ENCODE data around the gene CCDC136.

Gene CCDC136

GRCh38 chr7:128777156-128778123 is 14.3 kb upstream of the CCDC136 start:
- DNase-seq (ENCODE audit: low spot score): no peak

DNA sequence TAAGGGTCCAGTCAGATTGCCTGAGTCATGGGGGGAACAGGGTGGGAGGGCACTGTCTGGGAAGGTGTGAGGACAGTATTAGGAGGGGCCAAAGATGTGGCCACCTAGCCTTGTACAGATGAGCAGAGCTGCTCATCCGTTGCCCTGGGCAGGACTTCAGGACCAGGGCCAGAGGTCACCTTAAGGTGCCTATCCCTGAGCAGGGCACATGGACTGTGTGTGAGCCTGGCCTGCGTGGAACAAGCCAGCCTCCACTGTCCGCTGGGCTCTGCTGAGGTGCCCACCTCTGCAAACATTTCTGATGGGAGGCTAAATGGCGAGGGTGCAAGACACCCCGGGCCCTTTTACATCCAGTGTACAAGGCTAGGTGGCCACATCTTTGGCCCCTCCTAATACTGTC is 12.8 kb upstream of the CCDC136 start:
- no peak for DNase-seq (ENCODE audit: low spot score)

GRCh38 chr7:128781126-128781525 is 10.6 kb upstream of the CCDC136 start:
- peak; percentile 89 for DNase-seq (ENCODE audit: low spot score)

DNA sequence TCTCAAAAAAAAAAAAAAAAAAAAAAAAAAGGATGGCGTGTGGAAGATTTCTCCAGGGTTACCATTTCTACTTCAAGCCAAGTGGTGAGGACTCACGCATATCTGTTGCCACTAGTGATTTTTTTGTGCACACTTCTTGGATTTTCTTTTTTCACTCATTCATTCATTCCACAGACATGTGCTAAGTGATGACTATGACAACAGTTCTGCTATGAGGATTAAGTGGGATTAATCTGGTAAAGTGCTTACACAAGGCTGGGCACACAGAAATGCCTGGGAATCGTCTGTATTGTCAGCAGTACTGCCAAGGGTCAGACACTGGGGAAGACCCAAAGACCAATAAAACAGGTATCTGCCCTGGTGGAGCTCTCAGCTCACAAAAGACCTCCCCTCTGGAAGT is 9.9 kb upstream of the CCDC136 start:
- DNase-seq (ENCODE audit: low spot score): peak; percentile 40

DNA sequence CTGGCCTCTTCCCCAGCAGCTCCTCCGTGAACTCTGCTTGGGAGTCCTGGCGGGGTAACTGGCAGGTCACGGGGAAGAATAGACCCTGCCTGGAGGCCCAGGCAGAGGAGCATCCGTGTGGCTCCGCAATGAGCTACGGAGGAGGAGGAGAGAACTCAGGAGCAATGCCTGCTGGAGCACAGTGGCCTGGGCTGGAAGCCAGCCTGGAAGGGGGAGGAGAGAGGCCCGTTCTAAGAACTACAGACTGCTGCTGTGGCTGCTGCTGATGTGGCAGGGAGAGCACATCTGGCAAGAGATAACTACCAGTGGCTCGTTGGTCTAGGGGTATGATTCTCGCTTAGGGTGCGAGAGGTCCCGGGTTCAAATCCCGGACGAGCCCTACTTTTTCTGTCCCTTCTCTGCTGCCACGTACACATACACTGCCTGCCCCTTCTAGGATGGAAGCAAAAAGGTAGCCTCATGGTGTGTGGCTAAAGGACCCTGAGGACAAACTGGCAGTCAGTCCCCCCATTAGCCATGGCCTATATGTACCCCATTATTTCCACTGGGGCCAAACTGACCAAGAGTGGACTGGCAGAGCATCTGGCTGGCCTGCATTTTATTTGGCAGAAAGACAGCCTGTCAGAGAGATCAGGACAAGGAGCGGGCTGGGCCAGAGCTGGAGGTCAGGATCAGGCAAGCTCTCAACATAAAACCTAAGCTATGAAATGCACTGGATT is 8.5 kb upstream of the CCDC136 start:
- DNase-seq (ENCODE audit: low spot score): peak; percentile 83

DNA sequence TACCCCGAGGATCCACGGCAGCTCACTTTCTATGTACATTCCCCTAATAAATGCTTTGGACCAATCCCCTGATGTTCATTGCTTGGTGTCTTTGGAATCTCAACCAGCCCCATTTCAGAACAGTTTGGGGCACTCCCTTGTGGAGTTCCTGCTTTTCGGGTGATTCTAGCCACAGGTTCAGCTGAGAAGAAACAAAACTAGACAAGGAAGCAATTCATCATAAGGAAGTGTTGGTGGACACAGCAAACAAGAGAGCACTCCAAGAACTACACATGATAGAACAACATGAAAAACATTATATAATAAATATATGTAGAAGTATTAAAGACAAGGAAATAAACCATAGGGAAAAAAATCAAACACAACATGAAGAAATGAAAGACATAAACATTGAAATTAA is 6.0 kb upstream of the CCDC136 start:
- no peak for DNase-seq (ENCODE audit: low spot score)

DNA sequence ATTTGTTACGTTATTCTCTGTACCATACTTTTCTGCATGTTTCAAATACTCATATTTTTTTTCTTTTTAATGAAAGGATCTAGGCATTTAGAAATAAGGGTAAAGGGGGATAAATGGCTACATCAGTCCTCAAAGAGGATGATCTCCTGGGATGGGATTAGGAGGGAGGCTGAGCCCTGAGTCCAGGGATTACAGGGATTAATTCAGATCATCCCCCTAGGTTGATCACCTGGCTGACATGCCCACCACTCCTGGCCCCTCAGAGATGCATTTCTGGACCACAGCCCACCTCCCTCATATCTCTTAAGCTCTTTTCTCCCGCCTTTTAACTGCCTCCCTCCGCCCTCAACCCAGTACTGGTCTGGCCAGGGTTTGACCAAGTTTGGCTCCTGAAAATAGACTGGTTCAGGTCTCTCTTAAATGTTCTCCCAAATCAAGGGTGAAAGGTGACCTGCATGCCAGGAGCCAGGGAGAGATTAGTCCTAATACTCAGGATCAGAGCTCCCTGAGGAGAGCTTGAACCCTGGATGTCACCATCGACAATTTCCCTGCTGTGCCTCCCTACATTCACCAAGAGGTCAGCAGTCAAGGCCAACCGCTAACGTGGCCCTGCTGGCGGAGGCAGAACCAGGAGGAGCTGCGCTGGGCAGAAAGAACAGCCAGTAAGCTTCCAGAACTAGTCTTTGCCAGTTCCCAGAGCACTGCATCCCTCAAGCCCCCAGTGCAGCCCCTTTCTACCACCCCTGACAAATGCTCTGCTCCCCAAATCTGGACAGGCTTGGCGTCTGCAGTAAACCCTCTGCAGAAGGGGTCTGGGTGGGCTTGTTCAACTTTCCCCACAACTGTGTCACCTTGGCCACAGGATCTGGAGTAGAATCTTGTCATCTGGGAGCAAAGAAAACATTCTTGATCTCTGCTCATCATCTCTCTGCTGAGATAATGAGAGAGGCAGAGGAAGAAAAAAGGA is 3.0 kb upstream of the CCDC136 start:
- DNase-seq (ENCODE audit: low spot score): no peak

DNA sequence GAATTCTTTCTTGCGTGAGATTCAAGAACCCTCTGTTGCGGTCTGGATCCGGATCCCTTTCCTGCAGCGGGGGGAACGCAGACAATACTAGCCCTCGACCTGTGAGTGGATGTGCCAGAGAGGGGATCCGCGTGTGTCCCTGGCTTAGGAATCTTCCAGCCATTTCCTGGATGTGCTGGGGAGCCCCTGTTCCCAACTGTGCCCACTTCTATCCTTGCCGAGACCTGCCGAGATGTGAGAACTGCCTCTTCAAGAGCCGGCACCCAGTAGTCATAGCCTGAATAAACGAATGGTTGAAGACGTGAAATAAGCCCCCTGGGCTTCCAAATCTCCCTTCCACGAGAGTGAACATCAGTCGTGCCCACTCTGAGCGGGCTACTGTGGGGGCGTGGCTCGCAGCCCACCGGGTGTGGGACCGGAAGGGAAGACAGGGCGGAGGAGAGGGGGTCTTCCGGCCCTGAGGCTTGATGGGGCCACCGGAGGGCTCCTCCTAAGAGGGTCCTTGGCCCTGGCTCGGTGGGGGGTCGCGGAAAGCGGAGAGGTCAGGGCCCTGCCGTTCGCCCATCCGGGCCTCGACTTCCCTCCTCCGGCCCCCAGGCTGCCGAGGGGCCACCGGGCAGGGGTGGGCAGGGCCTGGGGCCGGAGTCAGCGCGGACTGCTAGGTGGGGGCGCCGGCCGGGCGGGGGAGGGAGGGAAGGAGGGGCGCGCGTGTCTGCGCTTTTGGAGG is 1.3 kb upstream of the CCDC136 start:
- no peak for DNase-seq (ENCODE audit: low spot score)

- peak; percentile 53 for DNase-seq (ENCODE audit: low spot score)
Measured at GRCh38 chr7:128791972-128792327, 182 bp downstream of the CCDC136 start.

GRCh38 chr7:128792471-128793180 is 858 bp downstream of the CCDC136 start:
- no peak for DNase-seq (ENCODE audit: low spot score)

GRCh38 chr7:128793181-128793547 is 1.4 kb downstream of the CCDC136 start:
- DNase-seq (ENCODE audit: low spot score): no peak

DNA sequence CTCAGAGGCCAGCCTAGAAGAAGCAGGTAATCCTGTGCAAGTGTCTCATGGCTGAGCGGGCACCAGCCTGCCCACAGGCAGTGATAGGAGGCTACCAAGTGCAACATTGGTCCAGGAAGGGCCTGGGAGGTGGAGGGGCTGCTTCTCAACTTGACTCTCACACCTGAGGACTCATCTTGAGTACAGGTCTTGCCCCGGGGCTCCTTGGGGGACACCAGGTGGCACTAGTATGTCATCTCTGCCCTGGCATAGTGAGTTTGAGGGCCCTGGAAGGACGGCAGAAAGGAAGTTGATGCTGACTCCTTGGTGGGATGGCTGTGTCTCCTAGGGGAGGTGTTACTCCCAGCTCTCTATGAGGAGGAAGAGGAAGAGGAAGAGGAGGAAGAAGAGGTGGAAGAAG is 2.3 kb downstream of the CCDC136 start:
- DNase-seq (ENCODE audit: low spot score): no peak

DNA sequence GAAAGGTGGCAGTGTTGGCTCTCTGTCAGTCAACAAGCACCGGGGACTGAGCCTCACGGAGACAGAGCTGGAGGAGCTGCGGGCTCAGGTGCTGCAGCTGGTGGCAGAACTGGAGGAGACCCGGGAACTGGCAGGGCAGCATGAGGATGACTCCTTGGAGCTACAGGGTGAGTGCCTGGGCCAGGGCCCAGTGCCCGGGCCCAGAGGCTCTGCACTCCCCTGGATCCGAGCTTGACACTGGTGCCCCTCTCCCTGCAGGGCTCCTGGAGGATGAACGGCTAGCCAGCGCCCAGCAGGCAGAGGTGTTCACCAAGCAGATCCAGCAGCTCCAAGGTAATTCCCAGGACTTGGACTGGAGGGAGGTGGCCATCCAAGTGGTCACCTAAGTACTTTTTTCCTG is 2.7 kb downstream of the CCDC136 start:
- no peak for DNase-seq (ENCODE audit: low spot score)

GRCh38 chr7:128795129-128795528 is 3.4 kb downstream of the CCDC136 start:
- DNase-seq (ENCODE audit: low spot score): no peak

DNA sequence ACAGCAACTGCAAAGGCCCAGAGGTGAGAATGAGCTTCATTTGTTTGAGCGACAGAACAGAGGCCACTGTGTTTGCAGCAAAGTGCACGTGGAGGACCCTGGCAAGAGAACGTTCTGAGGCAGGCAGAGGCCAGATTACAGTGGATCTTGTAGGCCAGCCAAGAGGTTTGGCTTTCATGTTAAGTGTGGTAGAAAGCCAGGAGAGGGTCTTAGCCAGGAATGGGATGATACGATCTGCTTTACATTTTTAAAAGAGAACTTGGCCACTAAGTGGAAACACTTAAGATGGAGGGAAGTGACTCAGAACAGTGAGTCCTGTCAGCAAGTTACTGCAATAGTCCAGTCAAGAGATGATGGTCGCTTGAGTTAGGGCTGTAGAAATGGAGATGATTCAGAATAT is 4.6 kb downstream of the CCDC136 start:
- peak; percentile 31 for DNase-seq (ENCODE audit: low spot score)

GRCh38 chr7:128799451-128799850 is 7.7 kb downstream of the CCDC136 start:
- DNase-seq (ENCODE audit: low spot score): no peak

DNA sequence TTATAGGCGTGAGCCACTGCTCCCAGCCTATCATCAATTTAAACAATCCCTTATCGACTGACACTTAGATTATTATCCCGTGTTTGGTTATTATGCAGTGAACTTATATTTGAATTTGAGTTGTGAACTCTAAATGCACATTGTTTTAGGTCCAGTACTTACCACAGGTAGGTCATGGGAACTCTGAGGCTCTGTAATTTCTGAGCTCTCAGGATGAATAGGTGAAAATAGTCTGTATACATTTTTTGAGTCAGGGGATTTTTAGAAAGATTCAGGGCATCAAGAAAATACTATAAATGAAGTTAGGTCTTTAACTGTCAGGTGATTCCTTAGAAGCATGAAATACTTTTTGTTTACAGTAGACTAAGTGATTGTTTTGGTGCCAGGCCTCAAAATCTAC is 8.8 kb downstream of the CCDC136 start:
- no peak for DNase-seq (ENCODE audit: low spot score)

DNA sequence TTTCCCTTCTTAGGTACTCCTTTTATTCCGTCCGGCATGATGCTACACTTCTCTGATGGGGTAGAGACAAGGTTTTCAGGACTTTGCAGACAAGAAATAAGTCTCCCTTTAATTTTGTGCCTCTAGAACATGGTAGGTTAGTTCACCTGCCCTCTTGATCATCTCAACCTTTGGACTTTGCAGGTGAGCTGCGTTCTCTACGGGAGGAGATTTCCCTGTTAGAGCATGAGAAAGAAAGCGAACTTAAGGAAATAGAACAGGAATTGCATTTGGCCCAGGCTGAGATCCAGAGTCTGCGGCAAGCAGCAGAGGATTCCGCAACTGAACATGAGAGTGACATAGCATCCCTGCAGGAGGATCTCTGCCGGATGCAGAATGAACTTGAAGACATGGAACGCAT is 9.2 kb downstream of the CCDC136 start:
- no peak for DNase-seq (ENCODE audit: low spot score)

- DNase-seq (ENCODE audit: low spot score): no peak
Measured at GRCh38 chr7:128801667-128802418, 10.1 kb downstream of the CCDC136 start.

DNA sequence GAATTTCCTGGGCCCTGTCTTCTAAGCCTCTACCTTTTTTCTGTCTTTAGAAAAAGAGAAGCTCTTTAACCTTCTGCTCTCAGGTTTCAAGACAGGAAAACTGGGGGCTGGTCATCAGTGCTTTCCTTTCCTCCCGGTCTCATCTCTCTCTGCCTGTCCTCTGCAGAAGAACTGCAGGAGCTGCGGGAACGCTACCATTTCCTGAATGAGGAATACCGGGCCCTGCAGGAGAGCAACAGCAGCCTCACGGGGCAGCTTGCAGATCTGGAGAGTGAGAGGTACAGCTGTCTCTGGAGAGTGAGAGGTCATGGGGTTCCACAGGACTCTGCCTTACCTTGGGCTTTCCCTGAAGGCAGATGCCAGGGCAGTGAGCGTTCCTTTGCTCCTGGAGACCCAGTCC is 12.7 kb downstream of the CCDC136 start:
- DNase-seq (ENCODE audit: low spot score): no peak
